ENCODE measurements around the gene EP300.

DNA sequence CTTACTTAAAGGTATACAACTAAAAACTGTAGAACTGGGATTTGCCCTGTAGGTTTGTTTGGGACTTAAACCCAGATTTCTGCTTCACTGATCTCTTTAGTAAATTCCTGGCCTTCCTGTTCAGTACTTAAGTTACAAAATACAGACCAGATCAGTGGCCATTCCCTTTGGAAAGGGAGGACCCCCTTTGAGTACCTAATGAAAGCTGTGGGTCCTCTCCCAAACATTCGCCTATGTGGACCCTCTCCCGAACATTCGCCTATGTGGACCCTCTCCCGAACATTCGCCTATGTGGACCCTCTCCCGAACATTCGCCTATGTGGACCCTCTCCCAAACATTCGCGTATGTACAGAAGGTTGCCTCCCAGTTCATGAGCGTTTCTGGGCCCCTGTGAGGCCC, 123.0 kb downstream of the EP300 start:
- no peak for TF ChIP-seq CTCF (IDR thresholded peaks at IDR 0.05)
- TF ChIP-seq ZFX (IDR thresholded peaks at IDR 0.05; ENCODE audit: borderline replicate concordance) = no peak

Data from 22Rv1 (cell line).